ENCODE measurements around the gene AP1B1. TPM values are rescaled to one million over a fixed set of nuclear protein-coding genes. Genes with fewer than 3 reads are reported as not detected.
A peak's percentile ranks its signal among the peaks of the same experiment; 100 is the strongest.

The AP1B1 gene
- total and polyA plus RNA-seq, 2 of the 4 experiments (the other 2 are of a cell fraction), result 55.7 to 70.8 TPM

GRCh38 chr22:29336751-29337490 lies 51.4 kb downstream of the AP1B1 start:
- DNase-seq, result no peak
- H4K5ac ChIP-seq (ENCODE audit: low read depth, low read length), result no peak overlapping the region
- no peak overlapping the region for H2AK5ac ChIP-seq (ENCODE audit: low read depth, low read length)
- no peaks in the 10 kb centered on the region for H3K4me1 ChIP-seq (ENCODE audit: control insufficient read depth, insufficient read depth, low read length)
- no peak overlapping the region for H3K4me2 ChIP-seq (ENCODE audit: low read depth, low read length)
- no peak for ATAC-seq (ENCODE audit: low read depth)
- H3K36me3 ChIP-seq (ENCODE audit: control insufficient read depth, insufficient read depth, low read length), result peaks cover 50% of the 10 kb centered on the region
- H3K9me3 ChIP-seq (ENCODE audit: control insufficient read depth, insufficient read depth, low read length), result no peaks in the 10 kb centered on the region
- no peak overlapping the region for H3K9ac ChIP-seq (ENCODE audit: low read depth, low read length)
- no peak overlapping the region for H2BK5ac ChIP-seq (ENCODE audit: low read depth, low read length, poor library complexity, severe bottlenecking)
- CTCF ChIA-PET, result no interaction called here
- H2BK20ac ChIP-seq (ENCODE audit: low read depth, low read length), result no peak overlapping the region
- peak overlapping the region; percentile 65 for H2AK9ac ChIP-seq (replicated peaks; ENCODE audit: low read depth, low read length, poor library complexity)
- H4K8ac ChIP-seq (ENCODE audit: low read depth in 2 of 2, low read length in 2 of 2), result no peak overlapping the region
- in situ Hi-C loops (cut with MboI; ENCODE audit: low sequenced_read_pairs), result no loop called here
- H3K56ac ChIP-seq (ENCODE audit: extremely low read depth, insufficient read depth, low read length), result no peak overlapping the region
- H3K23ac ChIP-seq (ENCODE audit: low read depth, low read length), result no peak overlapping the region
- H3K4me3 ChIP-seq (ENCODE audit: insufficient read depth, low read depth, low read length), result no peak overlapping the region
- H3K14ac ChIP-seq (replicated peaks; ENCODE audit: low read depth, low read length), result no peak overlapping the region
- no peaks in the 10 kb centered on the region for H3K27me3 ChIP-seq (ENCODE audit: control insufficient read depth, insufficient read depth, low read length)
- peaks cover 0 to 3% of the 10 kb centered on the region in 2 experiments; a peak in 1 of 4 replicates for H3K79me1 ChIP-seq (ENCODE audit: low read depth in 1 of 2, low read length in 2 of 2)
- dilution Hi-C loops (cut with HindIII; ENCODE audit: low sequenced_read_pairs, unreplicated experiment), result no loop called here
- 89% methylated on average over 7 of the region's 14 CpGs; no CpG with 5 or more reads in 1 of the 2 experiments for WGBS, 2 experiments (ENCODE audit: extremely low coverage in 2 of 2, insufficient read length in 1 of 2)
- H4K20me1 ChIP-seq (ENCODE audit: insufficient read depth, low read length), result no peaks in the 10 kb centered on the region; the same call in 1 of the 2 replicates
- POLR2A ChIA-PET (ENCODE audit: unreplicated experiment), result interaction anchor here (0.6 kb wide), 1 partner anchor 56 kb away, joined by 3 read pairs; no protein-coding TSS in a partner anchor
- no peaks in the 10 kb centered on the region; the same call in 1 of the 2 replicates for H3K9me1 ChIP-seq (ENCODE audit: insufficient read depth, low read length)
- H2BK15ac ChIP-seq (ENCODE audit: low read depth, low read length), result no peak overlapping the region
- H2AFZ ChIP-seq (replicated peaks; ENCODE audit: low read length, poor library complexity), result no peak overlapping the region
- no TSS peak for BruUV-seq (replicated peaks)
- H4K91ac ChIP-seq (ENCODE audit: insufficient read depth, low read depth, low read length), result no peak overlapping the region
- no peak overlapping the region for H2BK120ac ChIP-seq (ENCODE audit: low read depth, low read length)
- H3K27ac ChIP-seq (ENCODE audit: insufficient read depth, low read length), result no peak overlapping the region
- intact Hi-C loops (cut with micrococcal nuclease), result no loop called here
- no peak overlapping the region for H3K18ac ChIP-seq (ENCODE audit: low read depth, low read length)
- no peak for TF ChIP-seq BHLHE40 (IDR thresholded peaks at IDR 0.05; ENCODE audit: low read depth, low read length)
- no peak for TF ChIP-seq NFE2L2 (IDR thresholded peaks at IDR 0.05; ENCODE audit: low read depth, low read length)
- TF ChIP-seq, protein P1, sequence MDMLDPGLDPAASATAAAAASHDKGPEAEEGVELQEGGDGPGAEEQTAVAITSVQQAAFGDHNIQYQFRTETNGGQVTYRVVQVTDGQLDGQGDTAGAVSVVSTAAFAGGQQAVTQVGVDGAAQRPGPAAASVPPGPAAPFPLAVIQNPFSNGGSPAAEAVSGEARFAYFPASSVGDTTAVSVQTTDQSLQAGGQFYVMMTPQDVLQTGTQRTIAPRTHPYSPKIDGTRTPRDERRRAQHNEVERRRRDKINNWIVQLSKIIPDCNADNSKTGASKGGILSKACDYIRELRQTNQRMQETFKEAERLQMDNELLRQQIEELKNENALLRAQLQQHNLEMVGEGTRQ (IDR thresholded peaks at IDR 0.05; ENCODE audit: low read depth, low read length), result no peak
- no peak for TF ChIP-seq FOS (IDR thresholded peaks at IDR 0.05; ENCODE audit: low read depth, low read length)
- TF ChIP-seq SMC3 (IDR thresholded peaks at IDR 0.05; ENCODE audit: low read depth, low read length), result no peak
- TF ChIP-seq RCOR1 (IDR thresholded peaks at IDR 0.05; ENCODE audit: insufficient replicate concordance, low read length), result no peak
- TF ChIP-seq RAD21 (IDR thresholded peaks at IDR 0.05; ENCODE audit: low read length), result no peak
- no peak overlapping the region for H3K4ac ChIP-seq (ENCODE audit: low read depth, low read length)

Data from IMR-90 (cell line).